K562 (cell line): ENCODE results near the gene THEM4. TPM values are rescaled to one million over a fixed set of nuclear protein-coding genes. Genes with fewer than 3 reads are reported as not detected.
A peak's percentile ranks its signal among the peaks of the same experiment; 100 is the strongest.

Experiments used
- CBFA2T2 ChIP-seq: fragments of 450-650 bp; conservative IDR thresholded peaks from 2 replicates; pipeline ENCODE4 v1.6.1; 2017; ENCODE audit warnings: mild to moderate bottlenecking
- CSDE1 ChIP-seq, 2 experiments: fragments of 450-650 bp; IDR thresholded peaks; 2 replicates each; pipeline ENCODE4 v1.6.1; 2016; ENCODE audit warnings: mild to moderate bottlenecking in 1 of 2
- ILF3 ChIP-seq: fragments of 450-650 bp; IDR thresholded peaks from 2 replicates; pipeline ENCODE4 v1.6.1; 2018; ENCODE audit warnings: antibody characterized with exemption, mild to moderate bottlenecking, moderate library complexity, borderline replicate concordance
- MEF2A ChIP-seq: IDR thresholded peaks from 2 replicates; pipeline ENCODE4 v1.6.1; 2011; ENCODE audit warnings: low read depth, mild to moderate bottlenecking, low read length, moderate library complexity; ENCODE audit not compliant: control insufficient read depth
- NCOA4 ChIP-seq: fragments of 450-650 bp; IDR thresholded peaks from 2 replicates; pipeline ENCODE4 v1.6.1; 2018; ENCODE audit warnings: mild to moderate bottlenecking; ENCODE audit not compliant: partially characterized antibody
- PHB2 ChIP-seq: fragments of 450-650 bp; IDR thresholded peaks from 2 replicates; pipeline ENCODE4 v1.6.1; 2017; ENCODE audit warnings: low read depth
- SUPT5H ChIP-seq: fragments of 450-650 bp; IDR thresholded peaks from 2 replicates; pipeline ENCODE4 v1.6.1; 2016
- TAF15 ChIP-seq: fragments of 200-400 bp; formaldehyde crosslinking; IDR thresholded peaks from 2 replicates; pipeline ENCODE4 v1.6.1; 2017; ENCODE audit warnings: mild to moderate bottlenecking, low read depth, low read length, moderate library complexity
- ZNF311 ChIP-seq: fragments of 250-450 bp; sonication (Bioruptor Pico); IDR thresholded peaks from 2 replicates; pipeline ENCODE4 v1.4.0; 2020; ENCODE audit warnings: mild to moderate bottlenecking, moderate library complexity
- ZNF699 ChIP-seq: fragments of 250-450 bp; sonication (Bioruptor Pico); IDR thresholded peaks from 2 replicates; pipeline ENCODE4 v1.8.0; 2021; ENCODE audit warnings: mild to moderate bottlenecking, moderate library complexity; ENCODE audit not compliant: insufficient replicate concordance
- ZNF707 ChIP-seq: fragments of 250-450 bp; sonication (Bioruptor Pico); conservative IDR thresholded peaks from 2 replicates; pipeline ENCODE4 v1.8.0; 2022; ENCODE audit warnings: inconsistent platforms, mild to moderate bottlenecking, moderate library complexity
- polyA plus RNA-seq, 8 experiments: library from polyadenylated mRNA; depleted of rRNA in 4 of 8; stranded (reverse) in 5 of 8; unstranded in 3 of 8; fragments of >200 nt; fragmentation: Nextera tagmentation in 2 of 8; fragmentation: Illumina TruSeq in 1 of 8; extraction: Ambion mirVana in 2 of 8; extraction: Trizol in 1 of 8; gene quantifications; 2 replicates each; pipeline versions ENCODE4 v1.2.1 to v1.2.3, GENCODE V29; 2011 to 2014; ENCODE audit warnings: inconsistent platforms in 1 of 8, missing spikeins in 1 of 8
- total RNA-seq, 7 experiments: library from RNA; depleted of rRNA in 6 of 7; stranded (reverse); fragments of >200 nt in 6 of 7; fragmentation: Illumina TruSeq in 2 of 7; extraction: Trizol in 2 of 7; gene quantifications; 2 replicates each; pipeline versions ENCODE4 v1.2.1 to v1.2.3, GENCODE V29; 2011 to 2021; ENCODE audit warnings: low replicate concordance in 1 of 7
- TF ChIP-seq, protein P1 (sequence below), 2 experiments: fragments of 250-450 bp in 1 of 2; fragments of 450-650 bp in 1 of 2; sonication (Bioruptor Pico) in 1 of 2; IDR thresholded peaks; 2 replicates each; pipeline versions ENCODE4 v1.6.1 to v1.8.0; 2016 to 2021; ENCODE audit warnings: mild to moderate bottlenecking in 2 of 2, moderate library complexity in 2 of 2, missing compliant biosample characterization in 1 of 2, missing genetic modification characterization in 1 of 2
- TF ChIP-seq, protein P2 (sequence below): fragments of 450-650 bp; conservative IDR thresholded peaks from 2 replicates; pipeline ENCODE4 v1.6.1; 2016; ENCODE audit warnings: missing genetic modification characterization, low read depth, mild to moderate bottlenecking, control low read depth, missing compliant biosample characterization

The THEM4 gene
- total and polyA plus RNA-seq, 9 of the 15 experiments (the other 6 are each of a cell fraction or from before 2014, with no cell fraction given) = 8.6 to 71.9 (median 35.3) TPM

DNA sequence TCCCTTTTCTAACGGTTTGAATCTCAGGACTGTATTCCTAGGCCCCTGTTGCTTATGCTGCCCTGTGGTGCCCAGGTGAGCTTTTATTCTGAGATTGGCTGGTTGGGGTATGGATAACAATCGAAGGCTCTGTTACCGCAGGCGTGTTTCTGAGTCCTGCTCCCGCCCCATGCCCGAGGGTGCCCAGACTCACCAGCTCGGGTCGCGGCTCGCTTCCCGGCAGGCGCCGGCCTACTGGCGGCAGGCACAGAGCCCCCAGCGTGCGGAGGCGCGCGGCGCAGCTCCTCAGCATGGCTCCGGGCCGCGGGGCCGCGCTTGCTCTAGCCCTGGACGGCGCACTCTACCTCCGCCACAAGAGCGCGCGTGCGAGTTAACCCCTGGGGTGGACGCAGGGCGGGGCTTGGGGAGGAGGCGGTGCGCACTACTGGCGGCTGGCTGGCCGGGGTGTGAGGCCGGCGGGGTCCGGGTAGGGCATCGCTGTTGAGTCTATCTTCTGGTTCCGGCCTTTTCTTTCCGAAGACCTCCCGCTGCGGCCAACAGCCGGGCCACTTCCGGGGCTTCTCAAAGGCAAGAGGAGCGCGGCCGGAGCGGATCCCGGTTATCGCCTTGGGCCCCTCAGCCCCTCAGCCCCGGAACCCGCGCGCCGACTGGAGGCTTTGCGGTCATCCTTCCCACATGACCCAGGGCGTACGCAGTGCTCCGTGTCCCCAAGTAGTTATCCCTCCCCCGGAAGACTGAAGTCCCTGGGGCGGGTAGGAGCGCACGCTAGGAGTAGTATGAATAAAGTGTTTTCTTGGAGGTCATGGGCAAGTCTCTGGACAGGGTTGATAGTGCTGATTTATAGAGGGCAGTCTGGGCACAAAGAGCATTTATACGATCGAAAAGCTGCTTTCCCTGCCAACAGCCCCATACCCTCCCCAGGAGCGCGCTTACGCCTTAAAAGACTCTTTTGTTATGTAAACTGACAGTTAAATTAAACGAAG, at the start of gene THEM4 (continued):
- TF ChIP-seq, protein P1, sequence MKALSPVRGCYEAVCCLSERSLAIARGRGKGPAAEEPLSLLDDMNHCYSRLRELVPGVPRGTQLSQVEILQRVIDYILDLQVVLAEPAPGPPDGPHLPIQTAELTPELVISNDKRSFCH (CRISPR knock-in tag; IDR thresholded peaks at IDR 0.05) = no peak
- TF ChIP-seq, protein P1 (tag; IDR thresholded peaks at IDR 0.05) = no peak
- TF ChIP-seq ZNF707 (no peak), ILF3 (no peak), NCOA4 (no peak), CSDE1 (IDR thresholded peaks at IDR 0.05) (peak in 1 of 2 experiments; percentile 28; a peak in 1 of 4 replicates), MEF2A (no peak), SUPT5H (peak; percentile 91), ZNF699 (CRISPR knock-in tag) (no peak), CBFA2T2 (peak; percentile 20; the same call in 1 of the 2 replicates), PHB2 (no peak), ZNF311 (CRISPR knock-in tag) (0 out of 2 replicates have a peak, but pooled peaks have one; percentile 18), TAF15 (no peak)
- TF ChIP-seq, protein P2, sequence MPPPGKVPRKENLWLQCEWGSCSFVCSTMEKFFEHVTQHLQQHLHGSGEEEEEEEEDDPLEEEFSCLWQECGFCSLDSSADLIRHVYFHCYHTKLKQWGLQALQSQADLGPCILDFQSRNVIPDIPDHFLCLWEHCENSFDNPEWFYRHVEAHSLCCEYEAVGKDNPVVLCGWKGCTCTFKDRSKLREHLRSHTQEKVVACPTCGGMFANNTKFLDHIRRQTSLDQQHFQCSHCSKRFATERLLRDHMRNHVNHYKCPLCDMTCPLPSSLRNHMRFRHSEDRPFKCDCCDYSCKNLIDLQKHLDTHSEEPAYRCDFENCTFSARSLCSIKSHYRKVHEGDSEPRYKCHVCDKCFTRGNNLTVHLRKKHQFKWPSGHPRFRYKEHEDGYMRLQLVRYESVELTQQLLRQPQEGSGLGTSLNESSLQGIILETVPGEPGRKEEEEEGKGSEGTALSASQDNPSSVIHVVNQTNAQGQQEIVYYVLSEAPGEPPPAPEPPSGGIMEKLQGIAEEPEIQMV (tag) = no peak
